Measurements from ENCODE around the gene TBL3. TPM values are rescaled to one million over a fixed set of nuclear protein-coding genes. Genes with fewer than 3 reads are reported as not detected.

Gene TBL3
- total RNA-seq, 1 experiment from 2014 or later = 68.9 TPM

DNA sequence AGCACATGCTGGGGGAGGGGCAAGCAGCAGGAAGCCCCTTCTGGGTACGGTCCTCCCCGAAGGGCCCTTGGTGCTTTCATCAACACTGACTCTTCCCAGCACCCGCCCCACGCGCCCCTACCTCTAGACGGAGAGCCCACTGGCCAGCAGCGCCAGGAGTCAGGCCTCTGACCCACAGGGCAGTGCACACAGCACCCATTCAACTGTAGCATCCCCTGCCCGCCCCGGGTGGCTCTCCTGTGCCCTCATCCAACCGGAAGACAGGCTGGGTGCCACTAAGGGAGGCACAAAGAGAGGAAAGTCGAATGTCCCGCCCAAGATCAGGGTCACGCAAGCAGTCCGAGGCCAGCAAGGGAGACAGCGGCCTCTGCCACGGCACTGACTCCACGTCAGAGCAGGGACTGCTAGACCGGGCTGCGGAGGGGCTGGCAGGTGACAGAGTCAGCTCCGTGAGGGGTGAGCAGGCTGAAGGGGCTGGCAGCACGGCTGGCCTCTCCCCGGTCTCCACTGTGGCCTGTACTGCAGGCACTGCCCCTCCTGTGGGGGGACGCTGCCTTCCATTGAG, 38.7 kb upstream of the TBL3 start:
- Histone ChIP-seq H3K27me3 (ENCODE audit: insufficient read depth, low read length) (no peaks in the 10 kb centered on the region), H3K4me1 (ENCODE audit: control insufficient read depth in 1 of 2, insufficient read depth in 2 of 2, low read length in 2 of 2) (peaks cover 23 to 33% of the 10 kb centered on the region in 2 experiments), H3K27ac (ENCODE audit: low read depth, low read length) (no peak overlapping the region; the same call in 1 of the 2 replicates), H3K4me3 (replicated peaks in 1 of 2; ENCODE audit: low read depth in 1 of 2, low read length in 2 of 2) (no peak overlapping the region), H3K36me3 (ENCODE audit: control insufficient read depth in 1 of 2, insufficient read depth in 2 of 2, low read length in 2 of 2) (peaks cover 2 to 4% of the 10 kb centered on the region in 2 experiments; a peak in 3 of 4 replicates), H3K9ac (ENCODE audit: low read length) (no peak overlapping the region), H3K79me2 (ENCODE audit: insufficient read depth, low read length) (no peaks in the 10 kb centered on the region), H2AFZ (ENCODE audit: low read depth, low read length, poor library complexity, severe bottlenecking) (no peak overlapping the region), H3K9me3 (ENCODE audit: control insufficient read depth in 1 of 2, insufficient read depth in 1 of 2, low read depth in 1 of 2, low read length in 2 of 2) (no peaks in the 10 kb centered on the region), H3K4me2 (ENCODE audit: low read length) (no peak overlapping the region), H4K20me1 (ENCODE audit: insufficient read depth) (no peaks in the 10 kb centered on the region), H3K9me2 (ENCODE audit: insufficient read depth) (no peaks in the 10 kb centered on the region)
- POLR2A ChIA-PET = no interaction called here
- RAD21 ChIA-PET (ENCODE audit: low non-redundant PET in 1 of 2, low total read pairs in 2 of 2, uncharacterized antibody in 2 of 2, unreplicated experiment in 2 of 2) = no interaction called here
- intact Hi-C loops (cut with micrococcal nuclease) = no loop called here
- TF ChIP-seq, protein P1, sequence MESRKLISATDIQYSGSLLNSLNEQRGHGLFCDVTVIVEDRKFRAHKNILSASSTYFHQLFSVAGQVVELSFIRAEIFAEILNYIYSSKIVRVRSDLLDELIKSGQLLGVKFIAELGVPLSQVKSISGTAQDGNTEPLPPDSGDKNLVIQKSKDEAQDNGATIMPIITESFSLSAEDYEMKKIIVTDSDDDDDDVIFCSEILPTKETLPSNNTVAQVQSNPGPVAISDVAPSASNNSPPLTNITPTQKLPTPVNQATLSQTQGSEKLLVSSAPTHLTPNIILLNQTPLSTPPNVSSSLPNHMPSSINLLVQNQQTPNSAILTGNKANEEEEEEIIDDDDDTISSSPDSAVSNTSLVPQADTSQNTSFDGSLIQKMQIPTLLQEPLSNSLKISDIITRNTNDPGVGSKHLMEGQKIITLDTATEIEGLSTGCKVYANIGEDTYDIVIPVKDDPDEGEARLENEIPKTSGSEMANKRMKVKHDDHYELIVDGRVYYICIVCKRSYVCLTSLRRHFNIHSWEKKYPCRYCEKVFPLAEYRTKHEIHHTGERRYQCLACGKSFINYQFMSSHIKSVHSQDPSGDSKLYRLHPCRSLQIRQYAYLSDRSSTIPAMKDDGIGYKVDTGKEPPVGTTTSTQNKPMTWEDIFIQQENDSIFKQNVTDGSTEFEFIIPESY (IDR thresholded peaks at IDR 0.05; ENCODE audit: extremely low read depth, insufficient replicate concordance, low read length) = no peak
- TF ChIP-seq YY1 (IDR thresholded peaks at IDR 0.05; ENCODE audit: extremely low read depth, insufficient replicate concordance, low read depth, low read length) = no peak
- no peak for TF ChIP-seq MAX (IDR thresholded peaks at IDR 0.05)
- no peak for TF ChIP-seq SRF (IDR thresholded peaks at IDR 0.05; ENCODE audit: low read depth)
- no peak for TF ChIP-seq REST (IDR thresholded peaks at IDR 0.05; ENCODE audit: low read depth)
- BruUV-seq (replicated peaks) = no TSS peak
- ATAC-seq (no peak), DNase-seq (ENCODE audit: low read depth, low spot score) (no peak)
- CTCF ChIA-PET = interaction anchor here (1.3 kb wide), 1 partner anchor 10 kb away, joined by 3 read pairs; the partner anchor contains the start of gene MSRB1

Data from HCT116 (cell line).